NCI-H1048 (cell line): ENCODE results near the gene AEBP1.

ENCODE experiments used
- DNase-seq: peaks from one replicate; lab custom pipeline; 2025; lab: John Stamatoyannopoulos, UW

Gene AEBP1

DNA sequence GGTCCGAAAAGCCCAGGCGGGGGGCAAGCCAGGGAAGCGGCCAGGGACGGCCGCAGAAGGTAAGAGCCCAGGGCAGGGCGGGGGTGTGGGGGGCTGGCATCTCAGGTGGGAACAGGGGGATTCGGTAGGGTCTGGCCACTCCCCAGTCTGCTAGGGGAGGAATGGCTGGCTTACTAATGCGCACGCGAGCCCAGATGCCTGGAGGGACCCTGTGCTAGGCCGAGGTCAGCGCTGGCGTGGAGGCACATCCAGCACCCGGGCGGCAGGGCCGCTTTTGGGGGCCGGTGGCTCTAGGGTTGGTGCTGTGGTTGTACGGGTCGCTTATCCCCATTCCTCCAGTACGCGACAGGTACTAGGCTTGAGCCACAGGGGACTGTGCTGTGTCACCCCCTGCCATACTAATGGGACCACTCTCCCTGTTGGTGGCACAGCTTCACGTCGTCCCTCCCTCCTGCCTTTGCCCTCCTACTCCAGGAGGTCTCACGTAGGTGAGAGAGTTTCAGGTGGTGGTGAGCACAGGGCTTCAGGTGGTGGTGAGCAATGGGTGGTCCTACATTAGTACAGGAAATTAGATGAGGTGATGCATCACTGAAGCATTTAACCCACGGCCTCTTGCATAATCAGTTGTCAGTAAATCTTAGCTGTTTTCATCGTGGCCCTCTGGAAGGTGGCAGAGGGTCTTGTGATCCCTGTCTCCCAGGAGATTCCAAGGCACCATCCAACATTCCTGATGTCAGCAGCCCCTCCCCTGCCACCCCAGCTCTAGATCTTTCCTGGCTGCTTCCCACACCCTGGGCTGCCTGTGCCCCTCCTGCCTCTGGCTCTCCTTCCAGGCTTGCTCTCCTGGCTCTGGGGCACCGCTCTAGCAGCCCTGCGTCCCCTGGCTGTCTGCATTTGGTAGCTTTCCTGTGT is 971 bp downstream of the AEBP1 start:
- DNase-seq = no peak

GRCh38 chr7:44105832-44106231 is 1.7 kb downstream of the AEBP1 start:
- DNase-seq = no peak

DNA sequence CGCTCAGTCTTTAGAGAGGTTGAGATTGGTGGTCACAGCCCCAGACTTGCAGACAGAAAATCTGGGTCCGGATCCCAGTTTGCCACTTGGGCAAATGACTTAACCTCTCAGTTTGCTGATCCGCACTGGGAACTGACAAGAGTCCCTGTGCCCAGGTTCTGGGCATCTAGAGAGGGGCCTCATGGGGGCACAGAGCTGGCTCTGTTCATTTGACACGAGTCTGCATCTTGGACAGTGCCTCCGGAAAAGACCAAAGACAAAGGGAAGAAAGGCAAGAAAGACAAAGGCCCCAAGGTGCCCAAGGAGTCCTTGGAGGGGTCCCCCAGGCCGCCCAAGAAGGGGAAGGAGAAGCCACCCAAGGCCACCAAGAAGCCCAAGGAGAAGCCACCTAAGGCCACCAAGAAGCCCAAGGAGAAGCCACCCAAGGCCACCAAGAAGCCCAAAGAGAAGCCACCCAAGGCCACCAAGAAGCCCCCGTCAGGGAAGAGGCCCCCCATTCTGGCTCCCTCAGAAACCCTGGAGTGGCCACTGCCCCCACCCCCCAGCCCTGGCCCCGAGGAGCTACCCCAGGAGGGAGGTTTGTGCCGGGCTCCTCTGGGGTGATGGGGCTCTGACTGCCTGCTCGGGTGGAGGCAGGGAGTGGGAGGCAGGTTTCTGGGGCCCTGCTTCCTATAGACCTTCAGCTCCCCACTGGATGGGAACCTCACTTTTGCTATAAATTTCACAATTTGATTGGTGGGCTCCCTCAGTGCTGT is 2.3 kb downstream of the AEBP1 start:
- DNase-seq = no peak

- no peak for DNase-seq
Observed at GRCh38 chr7:44107116-44107960, 3.2 kb downstream of the AEBP1 start.

GRCh38 chr7:44107961-44108767 is 4.0 kb downstream of the AEBP1 start:
- DNase-seq = no peak

DNA sequence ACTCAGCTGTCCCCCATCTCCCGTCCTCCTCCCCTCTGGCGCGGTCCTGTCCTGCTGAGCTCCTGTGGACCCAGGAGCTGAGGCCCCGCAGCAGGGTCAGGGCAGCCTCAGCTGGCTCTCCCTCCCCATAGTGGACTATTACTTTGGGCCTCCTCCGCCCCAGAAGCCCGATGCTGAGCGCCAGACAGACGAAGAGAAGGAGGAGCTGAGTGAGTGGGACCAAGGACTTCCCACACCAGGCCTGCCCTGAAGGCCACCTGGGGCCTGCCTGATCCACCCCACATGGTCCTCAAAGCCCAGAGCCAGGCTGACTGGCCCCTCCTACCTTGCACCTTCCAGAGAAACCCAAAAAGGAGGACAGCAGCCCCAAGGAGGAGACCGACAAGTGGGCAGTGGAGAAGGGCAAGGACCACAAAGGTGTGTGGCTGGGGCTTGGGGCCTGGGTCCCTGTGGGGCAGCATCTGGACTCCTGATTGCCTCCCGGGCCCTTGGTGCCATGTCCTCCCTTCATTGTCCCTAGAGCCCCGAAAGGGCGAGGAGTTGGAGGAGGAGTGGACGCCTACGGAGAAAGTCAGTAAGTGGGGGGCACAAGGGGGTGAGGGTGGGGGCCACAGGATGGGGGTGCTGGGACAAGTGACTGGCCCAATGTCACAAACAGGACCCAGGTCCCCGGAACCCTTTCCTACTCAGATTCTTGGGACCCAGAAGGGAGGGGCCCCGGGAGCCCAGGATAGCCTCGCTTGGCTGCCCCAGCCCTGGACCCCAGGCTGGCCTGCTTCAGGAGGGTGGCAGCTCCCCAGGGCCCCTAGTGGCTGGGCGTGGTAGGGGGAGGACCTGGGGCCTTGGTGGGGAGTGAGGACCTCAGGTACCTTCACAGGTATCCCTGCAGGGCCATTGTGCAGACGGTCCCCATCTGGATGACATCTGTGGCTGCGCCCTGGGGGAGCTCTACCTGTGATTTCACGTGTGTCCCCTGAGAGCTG is 4.9 kb downstream of the AEBP1 start:
- no peak for DNase-seq

GRCh38 chr7:44109991-44110390 is 5.8 kb downstream of the AEBP1 start:
- no peak for DNase-seq

GRCh38 chr7:44110719-44111635 is 6.8 kb downstream of the AEBP1 start:
- DNase-seq = no peak

DNA sequence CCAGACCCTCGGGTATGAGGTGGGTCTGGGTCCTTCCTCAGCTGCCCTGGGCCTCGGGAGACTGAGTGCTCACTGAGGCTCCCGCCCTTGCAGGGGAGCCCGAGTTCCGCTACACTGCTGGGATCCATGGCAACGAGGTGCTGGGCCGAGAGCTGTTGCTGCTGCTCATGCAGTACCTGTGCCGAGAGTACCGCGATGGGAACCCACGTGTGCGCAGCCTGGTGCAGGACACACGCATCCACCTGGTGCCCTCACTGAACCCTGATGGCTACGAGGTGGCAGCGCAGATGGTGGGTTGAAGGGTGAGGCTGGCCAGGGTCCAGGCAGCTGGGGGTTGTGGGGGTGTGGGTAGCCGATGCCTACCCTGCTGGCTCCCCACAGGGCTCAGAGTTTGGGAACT is 7.6 kb downstream of the AEBP1 start:
- DNase-seq = no peak

- DNase-seq = no peak
Observed at GRCh38 chr7:44112231-44112996, 8.3 kb downstream of the AEBP1 start.

GRCh38 chr7:44112997-44113763 is 9.0 kb downstream of the AEBP1 start:
- no peak for DNase-seq

- no peak for DNase-seq
Observed at GRCh38 chr7:44113764-44114354, 9.7 kb downstream of the AEBP1 start.

DNA sequence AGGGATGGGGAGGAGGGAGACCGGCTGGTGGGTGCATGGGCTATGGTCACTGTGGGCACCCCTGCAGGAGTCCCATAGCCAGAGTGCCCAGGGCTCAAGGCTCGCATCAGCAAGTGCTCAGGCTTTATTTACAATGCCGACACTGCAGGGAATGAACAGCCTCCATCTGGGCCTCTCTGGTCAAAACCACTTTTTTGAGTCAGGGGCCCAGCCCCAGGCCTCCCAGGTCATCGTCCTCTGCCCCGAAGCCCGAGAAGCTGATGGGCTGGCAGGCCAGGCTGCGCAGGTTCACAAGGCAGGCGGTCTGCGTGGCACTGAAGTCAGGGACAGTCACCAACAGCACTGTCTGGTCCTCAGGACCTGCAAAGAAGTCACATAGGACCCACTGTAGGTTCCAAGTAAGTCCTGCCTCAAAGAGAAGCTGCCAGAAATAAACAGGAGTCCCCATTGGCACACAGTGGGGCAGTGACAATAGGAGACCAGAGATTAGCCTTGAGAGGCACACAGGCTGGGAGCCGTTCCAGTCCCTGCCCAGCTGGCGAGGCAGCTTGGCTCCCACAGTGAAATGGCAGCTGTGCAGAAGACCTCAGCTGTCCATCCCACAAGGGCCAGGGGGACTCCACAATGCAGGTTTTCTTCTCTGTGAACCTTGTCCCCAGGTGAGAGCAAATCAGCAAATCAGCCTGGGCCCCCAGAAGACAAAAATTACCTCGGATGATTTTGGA is 10.6 kb downstream of the AEBP1 start:
- DNase-seq = no peak

GRCh38 chr7:44116087-44116788 is 12.1 kb downstream of the AEBP1 start:
- no peak for DNase-seq

- no peak for DNase-seq
Observed at GRCh38 chr7:44116789-44117666, 12.9 kb downstream of the AEBP1 start.
